ENCODE data around the gene AJAP1.

The AJAP1 gene

DNA sequence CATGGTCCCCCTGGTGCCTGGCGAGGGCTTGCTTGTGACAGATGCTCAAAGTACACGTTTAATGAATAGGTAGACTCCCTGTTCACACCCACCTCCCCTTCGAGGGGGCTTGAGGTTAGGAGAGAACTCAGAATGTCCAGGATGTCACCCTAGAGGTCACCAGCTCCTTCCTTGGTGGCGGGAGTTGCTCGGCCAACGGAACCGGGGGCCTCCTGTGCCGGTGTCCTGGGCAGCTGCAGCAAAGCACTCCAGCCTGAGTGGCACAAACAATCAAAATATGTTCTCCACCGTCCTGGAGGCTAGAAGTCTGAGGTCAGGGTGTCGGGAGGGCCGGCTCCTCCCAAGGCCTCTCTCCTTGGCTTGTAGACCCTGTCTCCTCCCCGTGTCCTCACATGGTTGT lies 71.0 kb downstream of the AJAP1 start:
- no peak for TF ChIP-seq FOXM1 (IDR thresholded peaks at IDR 0.05; ENCODE audit: borderline replicate concordance, low read depth)
- TF ChIP-seq, protein P1, sequence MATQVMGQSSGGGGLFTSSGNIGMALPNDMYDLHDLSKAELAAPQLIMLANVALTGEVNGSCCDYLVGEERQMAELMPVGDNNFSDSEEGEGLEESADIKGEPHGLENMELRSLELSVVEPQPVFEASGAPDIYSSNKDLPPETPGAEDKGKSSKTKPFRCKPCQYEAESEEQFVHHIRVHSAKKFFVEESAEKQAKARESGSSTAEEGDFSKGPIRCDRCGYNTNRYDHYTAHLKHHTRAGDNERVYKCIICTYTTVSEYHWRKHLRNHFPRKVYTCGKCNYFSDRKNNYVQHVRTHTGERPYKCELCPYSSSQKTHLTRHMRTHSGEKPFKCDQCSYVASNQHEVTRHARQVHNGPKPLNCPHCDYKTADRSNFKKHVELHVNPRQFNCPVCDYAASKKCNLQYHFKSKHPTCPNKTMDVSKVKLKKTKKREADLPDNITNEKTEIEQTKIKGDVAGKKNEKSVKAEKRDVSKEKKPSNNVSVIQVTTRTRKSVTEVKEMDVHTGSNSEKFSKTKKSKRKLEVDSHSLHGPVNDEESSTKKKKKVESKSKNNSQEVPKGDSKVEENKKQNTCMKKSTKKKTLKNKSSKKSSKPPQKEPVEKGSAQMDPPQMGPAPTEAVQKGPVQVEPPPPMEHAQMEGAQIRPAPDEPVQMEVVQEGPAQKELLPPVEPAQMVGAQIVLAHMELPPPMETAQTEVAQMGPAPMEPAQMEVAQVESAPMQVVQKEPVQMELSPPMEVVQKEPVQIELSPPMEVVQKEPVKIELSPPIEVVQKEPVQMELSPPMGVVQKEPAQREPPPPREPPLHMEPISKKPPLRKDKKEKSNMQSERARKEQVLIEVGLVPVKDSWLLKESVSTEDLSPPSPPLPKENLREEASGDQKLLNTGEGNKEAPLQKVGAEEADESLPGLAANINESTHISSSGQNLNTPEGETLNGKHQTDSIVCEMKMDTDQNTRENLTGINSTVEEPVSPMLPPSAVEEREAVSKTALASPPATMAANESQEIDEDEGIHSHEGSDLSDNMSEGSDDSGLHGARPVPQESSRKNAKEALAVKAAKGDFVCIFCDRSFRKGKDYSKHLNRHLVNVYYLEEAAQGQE (IDR thresholded peaks at IDR 0.05; ENCODE audit: low read depth) = no peak
- TF ChIP-seq, protein P2, sequence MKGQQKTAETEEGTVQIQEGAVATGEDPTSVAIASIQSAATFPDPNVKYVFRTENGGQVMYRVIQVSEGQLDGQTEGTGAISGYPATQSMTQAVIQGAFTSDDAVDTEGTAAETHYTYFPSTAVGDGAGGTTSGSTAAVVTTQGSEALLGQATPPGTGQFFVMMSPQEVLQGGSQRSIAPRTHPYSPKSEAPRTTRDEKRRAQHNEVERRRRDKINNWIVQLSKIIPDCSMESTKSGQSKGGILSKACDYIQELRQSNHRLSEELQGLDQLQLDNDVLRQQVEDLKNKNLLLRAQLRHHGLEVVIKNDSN (IDR thresholded peaks at IDR 0.05) = no peak
- TF ChIP-seq EP300 (IDR thresholded peaks at IDR 0.05; ENCODE audit: borderline replicate concordance) = no peak
- no peak for TF ChIP-seq EGR1 (IDR thresholded peaks at IDR 0.05)
- no peak for TF ChIP-seq ZBTB7A (IDR thresholded peaks at IDR 0.05; ENCODE audit: low read depth)
- TF ChIP-seq TCF12 (IDR thresholded peaks at IDR 0.05; ENCODE audit: low read depth) = no peak
- no peak for TF ChIP-seq CEBPB (IDR thresholded peaks at IDR 0.05)
- TF ChIP-seq TAF1 (IDR thresholded peaks at IDR 0.05; ENCODE audit: low read depth) = no peak
- no peak for TF ChIP-seq YY1 (IDR thresholded peaks at IDR 0.05; ENCODE audit: low read depth)
- TF ChIP-seq, protein P3, sequence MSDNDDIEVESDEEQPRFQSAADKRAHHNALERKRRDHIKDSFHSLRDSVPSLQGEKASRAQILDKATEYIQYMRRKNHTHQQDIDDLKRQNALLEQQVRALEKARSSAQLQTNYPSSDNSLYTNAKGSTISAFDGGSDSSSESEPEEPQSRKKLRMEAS (IDR thresholded peaks at IDR 0.05) = no peak
- TF ChIP-seq CREB1 (IDR thresholded peaks at IDR 0.05; ENCODE audit: low read depth) = no peak
- TF ChIP-seq RAD21 (IDR thresholded peaks at IDR 0.05; ENCODE audit: low read depth) = no peak
- TF ChIP-seq TEAD4 (IDR thresholded peaks at IDR 0.05) = no peak

DNA sequence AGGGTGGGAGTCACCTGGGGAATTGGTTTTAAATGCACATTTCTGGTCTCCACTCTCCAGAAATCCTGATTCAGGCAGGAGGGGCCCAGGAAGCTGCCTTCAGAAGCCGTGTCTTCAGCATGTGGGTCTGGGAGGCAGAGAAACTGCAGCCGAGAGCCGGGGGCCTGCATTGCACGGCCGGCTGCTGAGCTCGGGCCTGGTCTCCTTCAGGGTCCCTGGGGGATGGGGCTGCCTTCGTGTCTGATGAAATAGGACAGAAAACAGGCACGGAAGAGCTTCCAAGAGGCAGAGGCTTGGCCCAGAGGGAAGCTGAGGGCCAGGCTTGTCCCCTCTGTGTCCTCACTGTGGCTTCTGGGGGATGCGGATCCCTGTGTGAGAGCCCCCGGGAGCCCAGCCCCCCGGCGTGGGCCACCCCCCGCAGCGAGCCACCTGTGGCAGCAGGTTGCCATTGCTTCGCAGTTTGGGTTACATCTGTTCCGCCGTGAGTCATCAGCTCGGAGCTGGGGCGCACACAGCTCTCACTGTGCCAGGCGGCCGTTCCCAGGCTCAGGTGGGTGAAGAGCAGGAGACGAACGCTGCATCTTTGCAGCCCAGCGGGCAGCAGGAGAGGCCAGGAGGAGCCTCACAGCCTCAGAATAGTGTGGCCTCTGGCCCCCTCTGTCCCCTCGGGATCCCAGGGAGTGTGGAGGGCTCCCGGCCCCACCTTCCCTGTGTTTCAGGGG lies 72.4 kb downstream of the AJAP1 start:
- TF ChIP-seq CEBPB (IDR thresholded peaks at IDR 0.05) (no peak), RAD21 (IDR thresholded peaks at IDR 0.05; ENCODE audit: low read depth) (no peak), FOXM1 (IDR thresholded peaks at IDR 0.05; ENCODE audit: borderline replicate concordance, low read depth) (no peak), EGR1 (IDR thresholded peaks at IDR 0.05) (no peak), YY1 (IDR thresholded peaks at IDR 0.05; ENCODE audit: low read depth) (no peak), TEAD4 (IDR thresholded peaks at IDR 0.05) (no peak)

DNA sequence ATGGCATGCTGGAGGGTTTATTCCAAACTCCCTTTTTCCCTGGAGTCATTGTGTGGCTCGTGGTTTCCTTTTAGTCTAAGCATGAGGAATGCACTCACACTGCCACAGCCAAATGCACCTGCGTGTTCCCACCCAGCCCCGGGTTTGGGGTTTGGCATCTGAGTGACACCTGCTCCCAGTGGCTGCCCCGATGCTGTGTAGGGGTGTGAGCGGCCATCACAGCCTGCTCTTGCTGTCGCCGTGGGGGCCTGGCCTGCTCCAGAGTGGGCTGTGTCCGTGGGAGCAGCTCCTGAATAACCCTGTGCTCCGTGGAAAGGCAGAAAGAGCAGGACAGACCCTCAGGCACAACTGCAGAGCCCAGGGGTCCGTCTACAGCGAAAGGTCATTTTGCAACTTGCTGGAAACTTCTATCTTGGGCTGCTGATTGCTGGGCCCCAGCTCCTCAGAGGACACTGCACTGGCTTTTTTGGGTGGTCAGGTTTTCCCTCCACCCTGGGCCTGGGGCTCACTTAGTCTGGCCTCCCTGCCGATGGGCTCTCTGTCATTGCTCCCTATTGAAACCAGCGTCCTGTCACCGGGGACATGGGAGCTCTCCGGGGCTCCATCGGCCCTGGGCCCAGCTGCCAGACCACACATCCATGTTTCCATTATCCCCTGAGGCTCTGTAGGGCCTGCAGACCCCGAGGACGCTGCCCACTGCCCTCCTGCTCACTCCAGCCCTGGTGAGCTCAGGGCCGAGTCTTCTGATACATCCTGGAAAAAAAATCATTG lies 74.1 kb downstream of the AJAP1 start:
- TF ChIP-seq TCF12 (IDR thresholded peaks at IDR 0.05; ENCODE audit: low read depth) (no peak), RAD21 (IDR thresholded peaks at IDR 0.05; ENCODE audit: low read depth) (no peak), YY1 (IDR thresholded peaks at IDR 0.05; ENCODE audit: low read depth) (no peak), EP300 (IDR thresholded peaks at IDR 0.05; ENCODE audit: borderline replicate concordance) (no peak), FOXM1 (IDR thresholded peaks at IDR 0.05; ENCODE audit: borderline replicate concordance, low read depth) (no peak), TEAD4 (IDR thresholded peaks at IDR 0.05) (no peak), EGR1 (IDR thresholded peaks at IDR 0.05) (no peak), NFIC (IDR thresholded peaks at IDR 0.05) (no peak), CREB1 (IDR thresholded peaks at IDR 0.05; ENCODE audit: low read depth) (no peak), CEBPB (IDR thresholded peaks at IDR 0.05) (no peak), TAF1 (IDR thresholded peaks at IDR 0.05; ENCODE audit: low read depth) (no peak), ZBTB7A (IDR thresholded peaks at IDR 0.05; ENCODE audit: low read depth) (no peak)
- TF ChIP-seq, protein P1 (IDR thresholded peaks at IDR 0.05; ENCODE audit: low read depth) = no peak
- TF ChIP-seq, protein P2 (IDR thresholded peaks at IDR 0.05) = no peak
- TF ChIP-seq, protein P3 (IDR thresholded peaks at IDR 0.05) = no peak

DNA sequence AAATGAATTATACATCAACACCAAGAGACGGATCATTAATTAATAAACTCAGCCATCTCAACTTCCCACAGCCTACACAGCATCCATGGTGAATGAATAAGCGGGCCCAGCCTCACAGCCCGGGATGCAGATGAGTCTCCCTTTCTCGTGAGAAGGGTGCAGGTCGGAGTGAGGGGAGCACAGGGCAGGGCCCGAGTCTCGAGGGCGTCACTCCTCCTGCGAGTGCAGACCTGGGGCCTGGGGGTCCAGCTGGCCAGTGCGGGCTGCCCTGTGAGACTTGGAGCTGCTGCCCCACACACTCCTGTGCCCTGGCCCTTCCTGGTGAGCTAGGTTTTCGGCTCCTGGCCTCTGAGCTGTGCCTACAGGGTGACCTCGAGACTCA lies 74.7 kb downstream of the AJAP1 start:
- TF ChIP-seq CEBPB (IDR thresholded peaks at IDR 0.05) = no peak
- TF ChIP-seq, protein P1 (IDR thresholded peaks at IDR 0.05; ENCODE audit: low read depth) = no peak
- no peak for TF ChIP-seq NFIC (IDR thresholded peaks at IDR 0.05)

Measured in Ishikawa (cell line).